OCI-M2 (cell line): ENCODE data around the gene NMB.

ENCODE experiments used
- DNase-seq: peaks from one replicate; lab custom pipeline; 2025; ENCODE audit not compliant: unreplicated experiment; lab: John Stamatoyannopoulos, UW

Gene NMB

GRCh38 chr15:84620626-84621025, 37.4 kb downstream of the NMB start:
- DNase-seq, result no peak

GRCh38 chr15:84616235-84616634, 41.8 kb downstream of the NMB start:
- no peak for DNase-seq

- no peak for DNase-seq
Observed at GRCh38 chr15:84611631-84612030, 46.4 kb downstream of the NMB start.

GRCh38 chr15:84609818-84610525, 48.0 kb downstream of the NMB start:
- DNase-seq, result no peak

- no peak for DNase-seq
Observed at GRCh38 chr15:84608707-84609284, 49.2 kb downstream of the NMB start.

GRCh38 chr15:84606653-84607120, 51.3 kb downstream of the NMB start:
- no peak for DNase-seq

- no peak for DNase-seq
Observed at GRCh38 chr15:84605554-84605882, 52.5 kb downstream of the NMB start.
